Endothelial cell (in vitro differentiated cells): Measurements from ENCODE around the gene SNAP23. TPM values are rescaled to one million over a fixed set of nuclear protein-coding genes. Genes with fewer than 3 reads are reported as not detected.
A peak's percentile ranks its signal among the peaks of the same experiment; 100 is the strongest.

Experiments
- DNase-seq: peaks from one replicate; pipeline ENCODE4 v3.0.0; 2021; ENCODE audit warnings: low spot score
- H3K27ac Mint-ChIP-seq: one replicate; pipeline ENCODE4 v1.8.0; 2021; ENCODE audit warnings: mixed read lengths, inconsistent platforms; ENCODE audit not compliant: unreplicated experiment
- H3K27me3 Mint-ChIP-seq: one replicate; pipeline ENCODE4 v1.8.0; 2021; ENCODE audit warnings: mild to moderate bottlenecking, moderate library complexity, mixed read lengths, inconsistent platforms; ENCODE audit not compliant: unreplicated experiment
- H3K36me3 Mint-ChIP-seq: one replicate; pipeline ENCODE4 v1.8.0; 2021; ENCODE audit warnings: mild to moderate bottlenecking, low read depth, mixed read lengths, inconsistent platforms; ENCODE audit not compliant: unreplicated experiment
- H3K4me1 Mint-ChIP-seq: one replicate; pipeline ENCODE4 v1.8.0; 2021; ENCODE audit warnings: mild to moderate bottlenecking, mixed read lengths, inconsistent platforms; ENCODE audit not compliant: unreplicated experiment
- H3K4me3 Mint-ChIP-seq: one replicate; pipeline ENCODE4 v1.8.0; 2021; ENCODE audit warnings: mild to moderate bottlenecking, mixed read lengths, inconsistent platforms; ENCODE audit not compliant: unreplicated experiment
- H3K9me3 Mint-ChIP-seq: one replicate; pipeline ENCODE4 v1.8.0; 2021; ENCODE audit warnings: mixed read lengths, inconsistent platforms; ENCODE audit not compliant: unreplicated experiment
- CTCF ChIP-seq: fragments of 200-600 bp; sonication (generic); IDR thresholded peaks from one replicate; pipeline ENCODE4 v1.5.0; 2021; ENCODE audit warnings: antibody characterized with exemption; ENCODE audit not compliant: unreplicated experiment
- total RNA-seq: library from RNA; stranded (reverse); fragmentation: NEBNext Ultra II Directional; extraction: Animal tissue kit (Norgen Biotek cat#: 25700); gene quantifications from one replicate; pipeline ENCODE4 v1.2.1, GENCODE V29; 2021; ENCODE audit not compliant: unreplicated experiment

SNAP23 gene
- total RNA-seq, 1 donor from 2014 or later = 121 TPM

- peak overlapping the region; percentile 67 for H3K27ac Mint-ChIP-seq
- TF ChIP-seq CTCF = no peak
- no peak for DNase-seq
- H3K36me3 Mint-ChIP-seq = peaks cover 27% of the 10 kb centered on the region
- H3K9me3 Mint-ChIP-seq = no peaks in the 10 kb centered on the region
- no peaks in the 10 kb centered on the region for H3K27me3 Mint-ChIP-seq
- no peak overlapping the region for H3K4me3 Mint-ChIP-seq
- no peaks in the 10 kb centered on the region for H3K4me1 Mint-ChIP-seq
Observed at GRCh38 chr15:42511007-42511391, 15.6 kb downstream of the SNAP23 start.

- no peak for TF ChIP-seq CTCF
- Mint-ChIP-seq H3K4me1 (no peaks in the 10 kb centered on the region), H3K4me3 (no peak overlapping the region), H3K27me3 (no peaks in the 10 kb centered on the region), H3K27ac (no peak overlapping the region), H3K9me3 (no peaks in the 10 kb centered on the region), H3K36me3 (peaks cover 13% of the 10 kb centered on the region)
- no peak for DNase-seq
Observed at GRCh38 chr15:42523331-42523730, 27.9 kb downstream of the SNAP23 start.

- H3K27ac Mint-ChIP-seq = no peak overlapping the region
- H3K36me3 Mint-ChIP-seq = peaks cover 25% of the 10 kb centered on the region
- H3K9me3 Mint-ChIP-seq = no peaks in the 10 kb centered on the region
- no peak for DNase-seq
- no peaks in the 10 kb centered on the region for H3K27me3 Mint-ChIP-seq
- TF ChIP-seq CTCF = no peak
- no peak overlapping the region for H3K4me3 Mint-ChIP-seq
- no peaks in the 10 kb centered on the region for H3K4me1 Mint-ChIP-seq
Observed at GRCh38 chr15:42528970-42529369, 33.5 kb downstream of the SNAP23 start.

GRCh38 chr15:42533246-42533645 lies 37.8 kb downstream of the SNAP23 start:
- no peak for TF ChIP-seq CTCF
- no peak overlapping the region for H3K4me3 Mint-ChIP-seq
- peaks cover 3% of the 10 kb centered on the region for H3K27me3 Mint-ChIP-seq
- no peak overlapping the region for H3K27ac Mint-ChIP-seq
- peaks cover 28% of the 10 kb centered on the region for H3K36me3 Mint-ChIP-seq
- no peak for DNase-seq
- H3K9me3 Mint-ChIP-seq = no peaks in the 10 kb centered on the region
- H3K4me1 Mint-ChIP-seq = no peaks in the 10 kb centered on the region

GRCh38 chr15:42544853-42545629 lies 49.6 kb downstream of the SNAP23 start:
- Mint-ChIP-seq H3K4me3 (no peak overlapping the region), H3K27me3 (peaks cover 3% of the 10 kb centered on the region), H3K36me3 (peaks cover 4% of the 10 kb centered on the region), H3K27ac (no peak overlapping the region), H3K9me3 (no peaks in the 10 kb centered on the region), H3K4me1 (peaks cover 18% of the 10 kb centered on the region)
- no peak for TF ChIP-seq CTCF
- DNase-seq = no peak
